Fibroblast of the conjunctiva (primary cell): ENCODE data around the gene EPO.
"Not testable (repeated sequence)": the region's sequence is repeated elsewhere in the genome, so short reads cannot be mapped to it uniquely, and the experiment has no call there.

ENCODE experiments used
- DNase-seq: peaks from one replicate; pipeline ENCODE4 v3.0.0-alpha.2; 2010; ENCODE audit warnings: low read depth

Gene EPO

GRCh38 chr7:100683659-100684533 is 36.4 kb upstream of the EPO start:
- no peak for DNase-seq

GRCh38 chr7:100684534-100685042 is 35.7 kb upstream of the EPO start:
- no peak for DNase-seq

GRCh38 chr7:100685049-100685605 is 35.1 kb upstream of the EPO start:
- DNase-seq = no peak

GRCh38 chr7:100685631-100686145 is 34.6 kb upstream of the EPO start:
- DNase-seq = no peak

- no peak for DNase-seq
Observed at GRCh38 chr7:100686201-100686821, 34.0 kb upstream of the EPO start.

- DNase-seq = no peak
Observed at GRCh38 chr7:100686822-100687211, 33.5 kb upstream of the EPO start.

GRCh38 chr7:100687261-100687660 is 33.0 kb upstream of the EPO start:
- no peak for DNase-seq

- no peak for DNase-seq
Observed at GRCh38 chr7:100687751-100688300, 32.4 kb upstream of the EPO start.

GRCh38 chr7:100688326-100688860 is 31.9 kb upstream of the EPO start:
- DNase-seq = no peak

GRCh38 chr7:100689230-100690135 is 30.8 kb upstream of the EPO start:
- no peak for DNase-seq

- peak; percentile 48 for DNase-seq
Observed at GRCh38 chr7:100691676-100692577, 28.3 kb upstream of the EPO start.

- no peak for DNase-seq
Observed at GRCh38 chr7:100692578-100692961, 27.7 kb upstream of the EPO start.

GRCh38 chr7:100693312-100694097 is 26.8 kb upstream of the EPO start:
- no peak for DNase-seq

- no peak for DNase-seq
Observed at GRCh38 chr7:100694098-100694745, 26.0 kb upstream of the EPO start, which contains the start of gene GIGYF1. Gene GIGYF1, minus strand, starts transcription at chr7:100694250. Its CDS starts 6,012 bp downstream, at chr7:100688238.

- no peak for DNase-seq
Observed at GRCh38 chr7:100696123-100696521, 24.1 kb upstream of the EPO start.

- no peak for DNase-seq
Observed at GRCh38 chr7:100699018-100699417, 21.2 kb upstream of the EPO start.

- not testable (repeated sequence) for DNase-seq
Observed at GRCh38 chr7:100701089-100701488, 19.2 kb upstream of the EPO start.

GRCh38 chr7:100705320-100705752 is 14.9 kb upstream of the EPO start:
- DNase-seq = peak; percentile 33
